B cell (primary cell): ENCODE measurements around the gene ITPR1. TPM values are rescaled to one million over a fixed set of nuclear protein-coding genes. Genes with fewer than 3 reads are reported as not detected.

ENCODE experiments used
- ATAC-seq: fragments of 200-7000 bp; cut with Tn5 transposase; one replicate; pipeline ENCODE4 v1.10.0; 2021; ENCODE audit warnings: low read depth, mild to moderate bottlenecking, moderate number of reproducible peaks, moderate library complexity
- CTCF ChIA-PET: fragments of 350-600 bp; sonication (Branson Sonifier 250); formaldehyde crosslinking; loops from one replicate; lab custom pipeline; 2021; ENCODE audit warnings: antibody characterized with exemption, inconsistent platforms; lab: Charles Lee
- POLR2A ChIA-PET: fragments of 350-600 bp; sonication (Branson Sonifier 250); formaldehyde crosslinking; loops from one replicate; lab custom pipeline; 2021; ENCODE audit warnings: antibody characterized with exemption; lab: Charles Lee
- DNase-seq: peaks from one replicate; pipeline ENCODE4 v3.0.0; 2013
- H2AFZ ChIP-seq: 2 replicates; pipeline ENCODE4 v1.6.1; 2012; ENCODE audit warnings: mild to moderate bottlenecking, low read depth, low read length; ENCODE audit not compliant: insufficient read depth, poor library complexity, severe bottlenecking
- H3K27ac ChIP-seq, 2 donors: 1 replicate in 1 of 2; 2 replicates in 1 of 2; pipeline ENCODE4 v1.5.1; 2012 to 2013; ENCODE audit warnings: low read length in 2 of 2, mild to moderate bottlenecking in 2 of 2, moderate library complexity in 1 of 2
- H3K27me3 ChIP-seq, 4 experiments: fragments of 200-600 bp in 1 of 4; sonication (generic) in 1 of 4; replicated peaks in 1 of 4; 1 replicate in 2 of 4; 2 replicates in 2 of 4; pipeline versions ENCODE4 v1.6.1 to v1.7.0; 2013 to 2016; ENCODE audit warnings: low read length in 3 of 4, mild to moderate bottlenecking in 2 of 4, mixed read lengths in 1 of 4, moderate library complexity in 1 of 4; ENCODE audit not compliant: insufficient read depth in 4 of 4, control insufficient read depth in 3 of 4; ENCODE audit errors: control extremely low read depth in 1 of 4
- H3K36me3 ChIP-seq, 2 experiments: replicated peaks in 1 of 2; 1 replicate in 1 of 2; 2 replicates in 1 of 2; pipeline versions ENCODE4 v1.6.1 to v1.7.1; 2013; ENCODE audit warnings: low read length in 1 of 2; ENCODE audit not compliant: insufficient read depth in 2 of 2, control insufficient read depth in 1 of 2; ENCODE audit errors: control extremely low read depth in 1 of 2, extremely low read depth in 1 of 2
- H3K4me1 ChIP-seq, 2 donors: fragments of 200-600 bp in 1 of 2; sonication (generic) in 1 of 2; 1 replicate in 1 of 2; 2 replicates in 1 of 2; pipeline versions ENCODE4 v1.5.1 to v1.6.1; 2013 to 2017; ENCODE audit warnings: low read length in 2 of 2; ENCODE audit not compliant: control insufficient read depth in 2 of 2, insufficient read depth in 2 of 2
- H3K4me2 ChIP-seq: replicated peaks from 2 replicates; pipeline ENCODE3; 2012; ENCODE audit warnings: mild to moderate bottlenecking, low read depth, low read length; ENCODE audit not compliant: poor library complexity, severe bottlenecking
- H3K4me3 ChIP-seq, 5 experiments: fragments of 200-600 bp in 1 of 5; sonication (generic) in 1 of 5; 1 replicate in 3 of 5; 2 replicates in 2 of 5; pipeline versions ENCODE4 v1.5.1 to v1.7.0; 2011 to 2016; ENCODE audit warnings: low read length in 4 of 5, mild to moderate bottlenecking in 4 of 5, low read depth in 2 of 5, control low read depth in 1 of 5, moderate library complexity in 1 of 5; ENCODE audit not compliant: insufficient read depth in 1 of 5; ENCODE audit errors: control extremely low read depth in 1 of 5, extremely low read depth in 1 of 5
- H3K79me2 ChIP-seq: fragments of 200-600 bp; sonication (generic); one replicate; pipeline ENCODE4 v1.6.0; 2016; ENCODE audit warnings: low read length; ENCODE audit not compliant: control insufficient read depth, insufficient read depth
- H3K9ac ChIP-seq: fragments of 200-600 bp; sonication (generic); 2 replicates; pipeline ENCODE4 v1.6.1; 2017; ENCODE audit warnings: mild to moderate bottlenecking, low read length, moderate library complexity
- H3K9me3 ChIP-seq, 3 donors: one replicate each; pipeline versions ENCODE4 v1.6.1 to v1.7.1; 2013; ENCODE audit warnings: low read length in 2 of 3; ENCODE audit not compliant: control insufficient read depth in 2 of 3, insufficient read depth in 1 of 3; ENCODE audit errors: control extremely low read depth in 1 of 3
- H4K20me1 ChIP-seq: 2 replicates; pipeline ENCODE4 v1.6.0; 2012; ENCODE audit warnings: mild to moderate bottlenecking, low read length; ENCODE audit not compliant: insufficient read depth, control insufficient read depth, poor library complexity, severe bottlenecking
- H3K27ac Mint-ChIP-seq: one replicate; pipeline ENCODE4 v1.8.0; 2021; ENCODE audit warnings: mixed read lengths
- H3K27me3 Mint-ChIP-seq: one replicate; pipeline ENCODE4 v1.8.0; 2021; ENCODE audit warnings: mixed read lengths
- H3K4me1 Mint-ChIP-seq: one replicate; pipeline ENCODE4 v1.8.0; 2021; ENCODE audit warnings: mixed read lengths
- H3K4me3 Mint-ChIP-seq: one replicate; pipeline ENCODE4 v1.8.0; 2021; ENCODE audit warnings: mixed read lengths
- H3K9me3 Mint-ChIP-seq: one replicate; pipeline ENCODE4 v1.8.0; 2022; ENCODE audit warnings: mixed read lengths; ENCODE audit not compliant: insufficient read depth
- CTCF ChIP-seq: fragments of 200-600 bp; IDR thresholded peaks from one replicate; pipeline ENCODE4 v1.8.0; 2022; ENCODE audit warnings: antibody characterized with exemption, mild to moderate bottlenecking
- EZH2 ChIP-seq: IDR thresholded peaks from 2 replicates; pipeline ENCODE4 v1.6.1; 2012; ENCODE audit warnings: borderline replicate concordance, low read depth, mild to moderate bottlenecking, moderate library complexity, low read length; ENCODE audit not compliant: insufficient read depth, poor library complexity, severe bottlenecking
- WGBS: methylation state at CpG from one replicate; pipeline ENCODE4 v1.1.5; 2013; ENCODE audit warnings: missing lambda C conversion rate; ENCODE audit not compliant: insufficient coverage; 5-methylcytosine and 5-hydroxymethylcytosine counted together
- intact Hi-C: fragments of 100-400 bp; cut with micrococcal nuclease; formaldehyde crosslinking; loops from one replicate; pipeline ENCODE4 v1.10.0; 2022
- polyA plus RNA-seq: library from polyadenylated mRNA; depleted of rRNA; stranded (reverse); fragments of >200 nt; gene quantifications from 2 replicates; pipeline ENCODE4 v1.2.3, GENCODE V29; 2012
- total RNA-seq, 2 donors: library from RNA; stranded (reverse); fragments of 120-200 nt in 1 of 2; gene quantifications; 1 replicate in 1 of 2; 2 replicates in 1 of 2; pipeline versions ENCODE4 v1.2.3 to v1.2.4, GENCODE V29; 2013 to 2022

The ITPR1 gene
- total and polyA plus RNA-seq, 2 donors (not counting 1 experiment from before 2014, with no cell fraction given) = 64.0 to 332 TPM

GRCh38 chr3:4504340-4505261 lies 11.5 kb downstream of the ITPR1 start:
- peak overlapping the region; percentile 59 for H3K9ac ChIP-seq
- POLR2A ChIA-PET = interaction anchor here (1.8 to 5.3 kb wide), 2 partner anchors 9 to 11 kb away, joined by 6 to 96 read pairs; partner anchors contain the start of gene ITPR1
- H3K79me2 ChIP-seq = peaks cover 89% of the 10 kb centered on the region
- Mint-ChIP-seq H3K4me3 (peak overlapping the region; percentile 85), H3K27ac (peak overlapping the region; percentile 93), H3K4me1 (peaks cover 88% of the 10 kb centered on the region), H3K27me3 (no peaks in the 10 kb centered on the region), H3K9me3 (no peaks in the 10 kb centered on the region)
- ATAC-seq = no peak
- H3K27ac ChIP-seq = peak overlapping the region; percentile 81 to 98
- H3K4me1 ChIP-seq = peaks cover 80 to 87% of the 10 kb centered on the region in 2 donors
- peaks cover 7 to 33% of the 10 kb centered on the region in 2 experiments for H3K36me3 ChIP-seq
- CTCF ChIA-PET = interaction anchor here (0.6 to 9.5 kb wide), 5 partner anchors 8 to 207 kb away, joined by 3 to 66 read pairs (median 4); partner anchors contain the start of gene ITPR1
- WGBS = 2% methylated on average over 6 of the region's 14 CpGs
- intact Hi-C loops = no loop called here
- H3K9me3 ChIP-seq = no peaks in the 10 kb centered on the region
- H3K4me3 ChIP-seq = peak overlapping the region; percentile 24 to 59 (median 44)
- no peak for TF ChIP-seq EZH2
- no peak for TF ChIP-seq CTCF
- no peaks in the 10 kb centered on the region for H3K27me3 ChIP-seq
- H4K20me1 ChIP-seq = peaks cover 3% of the 10 kb centered on the region
- H3K4me2 ChIP-seq = peak overlapping the region; percentile 68
- H2AFZ ChIP-seq = peak overlapping the region; percentile 35
- peak; percentile 63 for DNase-seq
